SK-N-SH (cell line): Measurements from ENCODE around the gene CTSH. TPM values are rescaled to one million over a fixed set of nuclear protein-coding genes. Genes with fewer than 3 reads are reported as not detected.

Experiments
- CTCF ChIA-PET: fragments of 300-600, 350-600 bp; formaldehyde crosslinking; extraction: SDS; loops from one replicate; lab custom pipeline; 2021; lab: Yijun Ruan, JAX
- POLR2A ChIA-PET: fragments of 350-600 bp; sonication (Branson Sonifier 250); formaldehyde crosslinking; extraction: SDS; loops from one replicate; lab custom pipeline; 2020; ENCODE audit warnings: antibody characterized with exemption, inconsistent platforms; lab: Yijun Ruan, JAX
- DNase-seq: peaks from one replicate; pipeline ENCODE4 v3.0.0; 2012
- H2AFZ ChIP-seq: fragments of 200-600 bp; sonication (generic); 2 replicates; pipeline ENCODE4 v1.8.1; 2016; ENCODE audit warnings: antibody characterized with exemption, mild to moderate bottlenecking, low read depth
- H3F3A ChIP-seq: fragments of 200-600 bp; sonication (generic); replicated peaks from 2 replicates; pipeline ENCODE3; 2016; ENCODE audit warnings: antibody characterized with exemption, mild to moderate bottlenecking; ENCODE audit not compliant: insufficient read depth
- H3K27ac ChIP-seq, 2 experiments: fragments of 200-500 bp in 1 of 2; fragments of 200-600 bp in 1 of 2; sonication (Bioruptor generic) in 1 of 2; sonication (generic), shearing (Covaris generic) in 1 of 2; 2 replicates each; pipeline versions ENCODE4 v1.5.1 to v1.6.1; 2014 to 2016; ENCODE audit warnings: low read depth in 2 of 2, inconsistent platforms in 1 of 2, low read length in 1 of 2, mild to moderate bottlenecking in 1 of 2, mixed read lengths in 1 of 2
- H3K27me3 ChIP-seq: fragments of 200-600 bp; sonication (generic), shearing (Covaris generic); 2 replicates; pipeline ENCODE4 v1.6.1; 2016; ENCODE audit warnings: mixed run types; ENCODE audit not compliant: insufficient read depth
- H3K36me3 ChIP-seq, 2 experiments: fragments of 200-500 bp in 1 of 2; fragments of 200-600 bp in 1 of 2; sonication (Bioruptor generic) in 1 of 2; sonication (generic) in 1 of 2; replicated peaks in 1 of 2; 2 replicates each; pipeline versions ENCODE3 to v1.5.1; 2014 to 2016; ENCODE audit warnings: low read length in 1 of 2, mild to moderate bottlenecking in 1 of 2; ENCODE audit not compliant: insufficient read depth in 2 of 2, control insufficient read depth in 1 of 2
- H3K4me1 ChIP-seq, 2 experiments: fragments of 200-500 bp in 1 of 2; fragments of 200-600 bp in 1 of 2; sonication (Bioruptor generic) in 1 of 2; sonication (generic), shearing (Covaris generic) in 1 of 2; 2 replicates each; pipeline versions ENCODE4 v1.5.1 to v1.6.1; 2014 to 2016; ENCODE audit warnings: low read depth in 1 of 2, low read length in 1 of 2, mixed run types in 1 of 2; ENCODE audit not compliant: insufficient read depth in 2 of 2, control insufficient read depth in 1 of 2
- H3K4me2 ChIP-seq: fragments of 200-600 bp; sonication (generic), shearing (Covaris generic); 2 replicates; pipeline ENCODE4 v1.6.1; 2017; ENCODE audit warnings: mixed run types
- H3K4me3 ChIP-seq, 2 experiments: fragments of 200-500 bp in 1 of 2; fragments of 200-600 bp in 1 of 2; sonication (Bioruptor generic) in 1 of 2; sonication (generic), shearing (Covaris generic) in 1 of 2; 2 replicates each; pipeline versions ENCODE4 v1.5.1 to v1.8.1; 2014 to 2016; ENCODE audit warnings: low read depth in 2 of 2, inconsistent platforms in 1 of 2, low read length in 1 of 2, mild to moderate bottlenecking in 1 of 2, mixed read lengths in 1 of 2, moderate library complexity in 1 of 2
- H3K79me2 ChIP-seq: fragments of 200-600 bp; sonication (generic); 2 replicates; pipeline ENCODE4 v1.8.1; 2017; ENCODE audit warnings: mild to moderate bottlenecking; ENCODE audit not compliant: insufficient read depth
- H3K9ac ChIP-seq: fragments of 200-600 bp; sonication (generic); 2 replicates; pipeline ENCODE4 v1.6.1; 2017; ENCODE audit warnings: mixed run types
- H3K9me2 ChIP-seq: fragments of 200-600 bp; sonication (generic); 2 replicates; pipeline ENCODE4 v1.6.1; 2017; ENCODE audit warnings: mixed run types
- H3K9me3 ChIP-seq: fragments of 200-600 bp; sonication (generic); 2 replicates; pipeline ENCODE4 v1.6.1; 2017; ENCODE audit warnings: mixed run types, mild to moderate bottlenecking, moderate library complexity
- H4K20me1 ChIP-seq: fragments of 200-600 bp; sonication (generic); 2 replicates; pipeline ENCODE4 v1.6.1; 2017; ENCODE audit warnings: mild to moderate bottlenecking, mixed run types; ENCODE audit not compliant: insufficient read depth
- EP300 ChIP-seq, 2 experiments: IDR thresholded peaks; 2 replicates each; pipeline versions ENCODE4 v1.4.0 to v1.6.1; 2012; ENCODE audit warnings: borderline replicate concordance in 1 of 2, low read depth in 1 of 2, low read length in 1 of 2
- NRF1 ChIP-seq: IDR thresholded peaks from 2 replicates; pipeline ENCODE4 v1.6.1; 2012; ENCODE audit warnings: low read depth, mild to moderate bottlenecking, low read length
- POLR2AphosphoS5 ChIP-seq: IDR thresholded peaks from 2 replicates; pipeline ENCODE4 v1.6.1; 2012; ENCODE audit warnings: low read depth, low read length
- RAD21 ChIP-seq: IDR thresholded peaks from 2 replicates; pipeline ENCODE4 v1.6.1; 2012; ENCODE audit warnings: mild to moderate bottlenecking, low read length
- RCOR1 ChIP-seq: fragments of 150-350 bp; IDR thresholded peaks from 2 replicates; pipeline ENCODE4 v1.6.1; 2017; ENCODE audit warnings: antibody characterized with exemption, low read length
- SMC3 ChIP-seq: IDR thresholded peaks from 2 replicates; pipeline ENCODE4 v1.6.1; 2012; ENCODE audit warnings: low read depth, low read length, improper control_type of control experiment
- TEAD4 ChIP-seq: IDR thresholded peaks from 2 replicates; pipeline ENCODE4 v1.4.0; 2012; ENCODE audit warnings: mild to moderate bottlenecking, borderline replicate concordance; ENCODE audit not compliant: insufficient read depth
- YY1 ChIP-seq: IDR thresholded peaks from 2 replicates; pipeline ENCODE4 v1.4.0; 2012; ENCODE audit warnings: low read depth, mild to moderate bottlenecking
- WGBS: methylation state at CpG from one replicate; pipeline ENCODE4 v1.1.6; 2017; ENCODE audit warnings: low lambda C conversion rate; 5-methylcytosine and 5-hydroxymethylcytosine counted together
- polyA plus RNA-seq, 3 experiments: library from polyadenylated mRNA; depleted of rRNA; stranded (reverse); fragments of >200 nt; gene quantifications; 2 replicates each; pipeline ENCODE4 v1.2.3, GENCODE V29; 2012
- TF ChIP-seq, protein P1 (sequence below): IDR thresholded peaks from 2 replicates; pipeline ENCODE4 v1.4.0; 2012; ENCODE audit warnings: low read depth, borderline replicate concordance
- TF ChIP-seq, protein P2 (sequence below): IDR thresholded peaks from 2 replicates; pipeline ENCODE4 v1.6.1; 2012; ENCODE audit warnings: mild to moderate bottlenecking, low read depth, low read length, moderate library complexity

Gene CTSH
- polyA plus RNA-seq, 1 of the 3 experiments (the other 2 are of a cell fraction): 22.7 TPM

DNA sequence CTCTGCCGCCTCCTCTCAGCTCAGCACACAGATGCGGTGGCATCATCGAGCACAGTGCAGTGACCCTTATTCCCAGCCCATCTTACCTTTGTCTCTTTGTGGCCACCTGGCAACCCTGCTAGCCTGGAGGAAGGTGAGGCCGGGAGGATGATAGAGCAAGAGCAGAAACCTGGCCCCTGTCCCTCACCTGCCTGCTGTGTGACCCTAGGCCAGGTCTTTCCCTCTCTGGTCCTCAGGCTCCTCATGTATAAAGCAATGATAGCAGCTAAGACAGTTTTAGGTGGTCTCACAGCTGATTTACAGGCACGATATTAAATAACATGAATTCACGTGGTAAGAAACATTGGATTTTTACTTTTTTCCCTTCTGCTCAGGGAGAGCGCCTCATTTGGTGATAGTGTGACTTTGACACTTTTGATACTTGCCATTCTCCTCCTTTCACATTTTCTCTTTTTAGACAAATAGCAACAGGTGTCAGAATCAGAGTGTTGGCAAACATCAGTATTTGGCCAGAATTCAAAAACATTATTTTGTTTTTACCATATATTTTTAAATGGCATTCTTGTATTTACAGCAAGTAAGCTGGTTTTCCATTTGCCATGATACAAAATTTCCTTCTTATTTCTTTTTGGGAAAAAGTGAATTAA lies 29.5 kb upstream of the CTSH start:
- Histone ChIP-seq H3K4me1 (peaks cover 0 to 3% of the 10 kb centered on the region in 2 experiments; a peak in 1 of 4 replicates), H3K4me2 (no peak overlapping the region), H3K36me3 (no peaks in the 10 kb centered on the region)
- 69% methylated on average over 4 of the region's 7 CpGs for WGBS
- TF ChIP-seq EP300 (IDR thresholded peaks at IDR 0.05; ENCODE audit: borderline replicate concordance in 1 of 2, low read depth in 1 of 2, low read length in 1 of 2) (no peak), POLR2AphosphoS5 (no peak), SMC3 (no peak), RCOR1 (no peak), YY1 (no peak), RAD21 (no peak), NRF1 (no peak)
- TF ChIP-seq, all 33 proteins: peak for 0
- POLR2A ChIA-PET: no interaction called here
- H4K20me1 ChIP-seq: no peaks in the 10 kb centered on the region
- no peak overlapping the region for H3K9ac ChIP-seq
- H2AFZ ChIP-seq: no peak overlapping the region
- CTCF ChIA-PET: interaction anchor here (0.6 to 0.8 kb wide), 2 partner anchors 64 to 210 kb away, joined by 3 to 4 read pairs; no protein-coding TSS in a partner anchor
- H3K27me3 ChIP-seq: no peaks in the 10 kb centered on the region
- no peaks in the 10 kb centered on the region for H3K9me3 ChIP-seq
- H3K4me3 ChIP-seq: no peak overlapping the region
- no peaks in the 10 kb centered on the region for H3K79me2 ChIP-seq
- no peaks in the 10 kb centered on the region for H3F3A ChIP-seq
- no peaks in the 10 kb centered on the region for H3K9me2 ChIP-seq
- no peak overlapping the region for H3K27ac ChIP-seq
- DNase-seq: no peak

DNA sequence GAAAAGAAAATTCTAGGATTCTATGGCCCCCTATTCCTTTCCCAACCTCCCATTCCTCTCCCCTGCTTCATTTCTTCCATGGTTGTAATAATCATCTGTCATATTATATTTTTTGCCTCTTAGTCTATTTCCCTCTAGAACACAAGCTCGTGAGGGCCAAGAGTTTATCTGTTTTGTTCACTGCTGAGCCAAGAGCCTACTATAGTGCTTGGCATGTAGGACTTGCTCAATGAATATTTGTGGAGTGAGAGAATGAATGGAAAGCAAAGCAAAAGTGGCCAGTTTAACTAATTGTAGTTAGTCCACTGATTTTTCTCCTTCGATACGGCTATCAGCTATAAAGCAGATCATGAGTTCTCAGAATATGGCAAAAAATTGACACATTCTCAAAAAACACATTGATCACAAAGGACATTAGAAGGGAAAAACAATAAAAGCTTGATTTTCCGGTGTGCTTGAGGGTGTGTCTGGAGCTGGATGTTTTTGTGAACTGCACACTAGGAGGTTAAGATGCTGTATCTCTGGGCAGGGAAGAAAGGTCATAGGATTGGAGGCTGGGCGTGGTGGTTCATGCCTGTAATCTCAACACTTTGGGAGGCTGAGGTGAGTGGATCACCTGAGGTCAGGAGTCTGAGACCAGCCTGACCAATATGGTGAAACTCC lies 25.0 kb upstream of the CTSH start:
- H4K20me1 ChIP-seq: no peaks in the 10 kb centered on the region
- no peaks in the 10 kb centered on the region for H3K27me3 ChIP-seq
- H3K9me3 ChIP-seq: no peaks in the 10 kb centered on the region
- H3K4me1 ChIP-seq: no peaks in the 10 kb centered on the region
- no peak for TF ChIP-seq RCOR1
- TF ChIP-seq, protein P1, sequence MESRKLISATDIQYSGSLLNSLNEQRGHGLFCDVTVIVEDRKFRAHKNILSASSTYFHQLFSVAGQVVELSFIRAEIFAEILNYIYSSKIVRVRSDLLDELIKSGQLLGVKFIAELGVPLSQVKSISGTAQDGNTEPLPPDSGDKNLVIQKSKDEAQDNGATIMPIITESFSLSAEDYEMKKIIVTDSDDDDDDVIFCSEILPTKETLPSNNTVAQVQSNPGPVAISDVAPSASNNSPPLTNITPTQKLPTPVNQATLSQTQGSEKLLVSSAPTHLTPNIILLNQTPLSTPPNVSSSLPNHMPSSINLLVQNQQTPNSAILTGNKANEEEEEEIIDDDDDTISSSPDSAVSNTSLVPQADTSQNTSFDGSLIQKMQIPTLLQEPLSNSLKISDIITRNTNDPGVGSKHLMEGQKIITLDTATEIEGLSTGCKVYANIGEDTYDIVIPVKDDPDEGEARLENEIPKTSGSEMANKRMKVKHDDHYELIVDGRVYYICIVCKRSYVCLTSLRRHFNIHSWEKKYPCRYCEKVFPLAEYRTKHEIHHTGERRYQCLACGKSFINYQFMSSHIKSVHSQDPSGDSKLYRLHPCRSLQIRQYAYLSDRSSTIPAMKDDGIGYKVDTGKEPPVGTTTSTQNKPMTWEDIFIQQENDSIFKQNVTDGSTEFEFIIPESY: no peak
- TF ChIP-seq, protein P2, sequence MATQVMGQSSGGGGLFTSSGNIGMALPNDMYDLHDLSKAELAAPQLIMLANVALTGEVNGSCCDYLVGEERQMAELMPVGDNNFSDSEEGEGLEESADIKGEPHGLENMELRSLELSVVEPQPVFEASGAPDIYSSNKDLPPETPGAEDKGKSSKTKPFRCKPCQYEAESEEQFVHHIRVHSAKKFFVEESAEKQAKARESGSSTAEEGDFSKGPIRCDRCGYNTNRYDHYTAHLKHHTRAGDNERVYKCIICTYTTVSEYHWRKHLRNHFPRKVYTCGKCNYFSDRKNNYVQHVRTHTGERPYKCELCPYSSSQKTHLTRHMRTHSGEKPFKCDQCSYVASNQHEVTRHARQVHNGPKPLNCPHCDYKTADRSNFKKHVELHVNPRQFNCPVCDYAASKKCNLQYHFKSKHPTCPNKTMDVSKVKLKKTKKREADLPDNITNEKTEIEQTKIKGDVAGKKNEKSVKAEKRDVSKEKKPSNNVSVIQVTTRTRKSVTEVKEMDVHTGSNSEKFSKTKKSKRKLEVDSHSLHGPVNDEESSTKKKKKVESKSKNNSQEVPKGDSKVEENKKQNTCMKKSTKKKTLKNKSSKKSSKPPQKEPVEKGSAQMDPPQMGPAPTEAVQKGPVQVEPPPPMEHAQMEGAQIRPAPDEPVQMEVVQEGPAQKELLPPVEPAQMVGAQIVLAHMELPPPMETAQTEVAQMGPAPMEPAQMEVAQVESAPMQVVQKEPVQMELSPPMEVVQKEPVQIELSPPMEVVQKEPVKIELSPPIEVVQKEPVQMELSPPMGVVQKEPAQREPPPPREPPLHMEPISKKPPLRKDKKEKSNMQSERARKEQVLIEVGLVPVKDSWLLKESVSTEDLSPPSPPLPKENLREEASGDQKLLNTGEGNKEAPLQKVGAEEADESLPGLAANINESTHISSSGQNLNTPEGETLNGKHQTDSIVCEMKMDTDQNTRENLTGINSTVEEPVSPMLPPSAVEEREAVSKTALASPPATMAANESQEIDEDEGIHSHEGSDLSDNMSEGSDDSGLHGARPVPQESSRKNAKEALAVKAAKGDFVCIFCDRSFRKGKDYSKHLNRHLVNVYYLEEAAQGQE: no peak
- no peak for TF ChIP-seq TEAD4
- no peak overlapping the region for H3K9ac ChIP-seq
- H3K79me2 ChIP-seq: no peaks in the 10 kb centered on the region
- CTCF ChIA-PET: no interaction called here
- H3K27ac ChIP-seq: no peak overlapping the region
- no peaks in the 10 kb centered on the region for H3F3A ChIP-seq
- H3K4me2 ChIP-seq: no peak overlapping the region
- H3K9me2 ChIP-seq: no peaks in the 10 kb centered on the region
- no peak for DNase-seq
- no peaks in the 10 kb centered on the region for H3K36me3 ChIP-seq
- POLR2A ChIA-PET: no interaction called here
- no peak overlapping the region for H2AFZ ChIP-seq
- no peak overlapping the region for H3K4me3 ChIP-seq
- WGBS: 84% methylated on average over 5 of the region's 5 CpGs
